ENCODE data around the gene PRKCB.

GRCh38 chr16:24188021-24188542 lies 352.3 kb downstream of the PRKCB start:
- TF ChIP-seq CTCF (conservative IDR thresholded peaks at IDR 0.05 in 1 of 2, IDR thresholded peaks at IDR 0.05 in 1 of 2; ENCODE audit: extremely low read depth in 1 of 2, insufficient read depth in 1 of 2, low read depth in 1 of 2, low read length in 2 of 2) (no peak), EZH2 (IDR thresholded peaks at IDR 0.05; ENCODE audit: borderline replicate concordance, low read length) (no peak)
